ENCODE data around the gene NUP98. TPM values are rescaled to one million over a fixed set of nuclear protein-coding genes. Genes with fewer than 3 reads are reported as not detected.

Gene NUP98
- total and polyA plus RNA-seq, 2 donors (not counting 3 experiments of a cell fraction or from before 2014, with no cell fraction given), result 92.7 to 169 TPM

- H4K20me1 ChIP-seq (replicated peaks; ENCODE audit: control insufficient read depth, extremely low read depth, insufficient read depth, low read length), result no peaks in the 10 kb centered on the region
- no peak overlapping the region for H2AFZ ChIP-seq (ENCODE audit: low read depth, low read length)
- no peaks in the 10 kb centered on the region for H3K9me1 ChIP-seq (replicated peaks; ENCODE audit: control insufficient read depth, extremely low read depth, insufficient read depth, low read length)
- FAIRE-seq, result no peak
- H3K27me3 ChIP-seq (ENCODE audit: control insufficient read depth in 2 of 2, insufficient read depth in 2 of 2, low read length in 2 of 2), result no peaks in the 10 kb centered on the region
- ChIA-PET CTCF (no interaction called here), POLR2A (no interaction called here)
- no peaks in the 10 kb centered on the region for H3K79me2 ChIP-seq (ENCODE audit: control insufficient read depth, insufficient read depth, low read length)
- dilution Hi-C loops (cut with MboI; ENCODE audit: extremely low pct_ligation_motif_present, low sequenced_read_pairs), result no loop called here
- H3K9me3 ChIP-seq (replicated peaks; ENCODE audit: control insufficient read depth, insufficient read depth, low read length), result no peaks in the 10 kb centered on the region
- no peak overlapping the region for H3K4me3 ChIP-seq (replicated peaks in 1 of 3; ENCODE audit: insufficient read depth in 1 of 3, low read depth in 1 of 3, low read length in 3 of 3)
- no peak overlapping the region for H3K9ac ChIP-seq (replicated peaks; ENCODE audit: extremely low read depth, insufficient read depth, low read length)
- intact Hi-C loops (cut with micrococcal nuclease), result no loop called here
- H3K27ac ChIP-seq (ENCODE audit: insufficient read depth, low read depth, low read length), result no peak overlapping the region
- BruUV-seq (replicated peaks), result no TSS peak
- no peaks in the 10 kb centered on the region for H3K4me1 ChIP-seq (ENCODE audit: control insufficient read depth, extremely low read depth, insufficient read depth, low read length)
- DNase-seq (ENCODE audit: low read depth, low spot score), result no peak
- peaks cover 0 to 16% of the 10 kb centered on the region in 2 experiments for H3K36me3 ChIP-seq (ENCODE audit: control insufficient read depth in 2 of 2, extremely low read depth in 1 of 2, insufficient read depth in 2 of 2, low read length in 2 of 2)
- H3K4me2 ChIP-seq (ENCODE audit: insufficient read depth, low read length), result no peak overlapping the region
- TF ChIP-seq JUN (IDR thresholded peaks at IDR 0.05; ENCODE audit: borderline replicate concordance, insufficient read depth, insufficient read length, low read depth) (no peak), MYC (IDR thresholded peaks at IDR 0.05; ENCODE audit: low read depth, low read length) (no peak), FOS (IDR thresholded peaks at IDR 0.05; ENCODE audit: borderline replicate concordance, insufficient read depth, low read length) (no peak), EZH2 (IDR thresholded peaks at IDR 0.05; ENCODE audit: borderline replicate concordance, low read depth, low read length, severe bottlenecking) (no peak), POLR2A (IDR thresholded peaks at IDR 0.05; ENCODE audit: low read depth, low read length) (no peak), POLR2AphosphoS5 (IDR thresholded peaks at IDR 0.05; ENCODE audit: insufficient read depth, low read depth, low read length) (no peak), GATA2 (IDR thresholded peaks at IDR 0.05; ENCODE audit: insufficient read depth, insufficient read length, low read depth, low read length) (no peak), MAX (IDR thresholded peaks at IDR 0.05; ENCODE audit: insufficient read depth, insufficient read length) (no peak)
- TF ChIP-seq, protein P1, sequence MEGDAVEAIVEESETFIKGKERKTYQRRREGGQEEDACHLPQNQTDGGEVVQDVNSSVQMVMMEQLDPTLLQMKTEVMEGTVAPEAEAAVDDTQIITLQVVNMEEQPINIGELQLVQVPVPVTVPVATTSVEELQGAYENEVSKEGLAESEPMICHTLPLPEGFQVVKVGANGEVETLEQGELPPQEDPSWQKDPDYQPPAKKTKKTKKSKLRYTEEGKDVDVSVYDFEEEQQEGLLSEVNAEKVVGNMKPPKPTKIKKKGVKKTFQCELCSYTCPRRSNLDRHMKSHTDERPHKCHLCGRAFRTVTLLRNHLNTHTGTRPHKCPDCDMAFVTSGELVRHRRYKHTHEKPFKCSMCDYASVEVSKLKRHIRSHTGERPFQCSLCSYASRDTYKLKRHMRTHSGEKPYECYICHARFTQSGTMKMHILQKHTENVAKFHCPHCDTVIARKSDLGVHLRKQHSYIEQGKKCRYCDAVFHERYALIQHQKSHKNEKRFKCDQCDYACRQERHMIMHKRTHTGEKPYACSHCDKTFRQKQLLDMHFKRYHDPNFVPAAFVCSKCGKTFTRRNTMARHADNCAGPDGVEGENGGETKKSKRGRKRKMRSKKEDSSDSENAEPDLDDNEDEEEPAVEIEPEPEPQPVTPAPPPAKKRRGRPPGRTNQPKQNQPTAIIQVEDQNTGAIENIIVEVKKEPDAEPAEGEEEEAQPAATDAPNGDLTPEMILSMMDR (IDR thresholded peaks at IDR 0.05; ENCODE audit: extremely low read depth in 1 of 2, insufficient read depth in 1 of 2, low read depth in 1 of 2, low read length in 2 of 2), result no peak
Observed at GRCh38 chr11:3666023-3666530, 131.3 kb downstream of the NUP98 start.

All from endothelial cell of umbilical vein (primary cell).